ENCODE measurements around the gene SURF4.

DNA sequence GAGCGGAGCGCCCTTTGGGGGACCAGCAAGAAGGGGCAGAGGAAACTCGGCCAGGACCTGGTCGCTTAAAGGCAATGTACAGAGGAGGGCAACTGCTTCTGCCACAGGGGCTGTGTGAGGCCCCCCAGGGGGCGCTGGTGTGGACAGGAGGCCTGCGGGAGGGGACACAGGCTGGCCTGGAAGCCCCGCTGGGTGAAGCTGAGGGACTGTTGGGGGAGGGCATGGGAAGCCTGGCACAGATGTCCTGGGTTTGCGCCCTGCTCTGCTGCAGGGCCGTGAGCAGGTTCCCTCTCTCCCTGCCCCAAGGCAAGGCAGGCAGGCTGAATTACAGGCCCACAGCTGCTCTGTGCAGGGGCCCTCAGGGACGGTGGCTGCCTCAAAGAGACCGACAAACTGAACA is 33.3 kb downstream of the SURF4 start:
- no peak for TF ChIP-seq RAD21 (IDR thresholded peaks at IDR 0.05; ENCODE audit: low read depth)
- no peak for TF ChIP-seq EP300 (IDR thresholded peaks at IDR 0.05; ENCODE audit: borderline replicate concordance)
- TF ChIP-seq, protein P1, sequence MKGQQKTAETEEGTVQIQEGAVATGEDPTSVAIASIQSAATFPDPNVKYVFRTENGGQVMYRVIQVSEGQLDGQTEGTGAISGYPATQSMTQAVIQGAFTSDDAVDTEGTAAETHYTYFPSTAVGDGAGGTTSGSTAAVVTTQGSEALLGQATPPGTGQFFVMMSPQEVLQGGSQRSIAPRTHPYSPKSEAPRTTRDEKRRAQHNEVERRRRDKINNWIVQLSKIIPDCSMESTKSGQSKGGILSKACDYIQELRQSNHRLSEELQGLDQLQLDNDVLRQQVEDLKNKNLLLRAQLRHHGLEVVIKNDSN (IDR thresholded peaks at IDR 0.05): no peak
- TF ChIP-seq CEBPB (IDR thresholded peaks at IDR 0.05): no peak
- TF ChIP-seq, protein P2, sequence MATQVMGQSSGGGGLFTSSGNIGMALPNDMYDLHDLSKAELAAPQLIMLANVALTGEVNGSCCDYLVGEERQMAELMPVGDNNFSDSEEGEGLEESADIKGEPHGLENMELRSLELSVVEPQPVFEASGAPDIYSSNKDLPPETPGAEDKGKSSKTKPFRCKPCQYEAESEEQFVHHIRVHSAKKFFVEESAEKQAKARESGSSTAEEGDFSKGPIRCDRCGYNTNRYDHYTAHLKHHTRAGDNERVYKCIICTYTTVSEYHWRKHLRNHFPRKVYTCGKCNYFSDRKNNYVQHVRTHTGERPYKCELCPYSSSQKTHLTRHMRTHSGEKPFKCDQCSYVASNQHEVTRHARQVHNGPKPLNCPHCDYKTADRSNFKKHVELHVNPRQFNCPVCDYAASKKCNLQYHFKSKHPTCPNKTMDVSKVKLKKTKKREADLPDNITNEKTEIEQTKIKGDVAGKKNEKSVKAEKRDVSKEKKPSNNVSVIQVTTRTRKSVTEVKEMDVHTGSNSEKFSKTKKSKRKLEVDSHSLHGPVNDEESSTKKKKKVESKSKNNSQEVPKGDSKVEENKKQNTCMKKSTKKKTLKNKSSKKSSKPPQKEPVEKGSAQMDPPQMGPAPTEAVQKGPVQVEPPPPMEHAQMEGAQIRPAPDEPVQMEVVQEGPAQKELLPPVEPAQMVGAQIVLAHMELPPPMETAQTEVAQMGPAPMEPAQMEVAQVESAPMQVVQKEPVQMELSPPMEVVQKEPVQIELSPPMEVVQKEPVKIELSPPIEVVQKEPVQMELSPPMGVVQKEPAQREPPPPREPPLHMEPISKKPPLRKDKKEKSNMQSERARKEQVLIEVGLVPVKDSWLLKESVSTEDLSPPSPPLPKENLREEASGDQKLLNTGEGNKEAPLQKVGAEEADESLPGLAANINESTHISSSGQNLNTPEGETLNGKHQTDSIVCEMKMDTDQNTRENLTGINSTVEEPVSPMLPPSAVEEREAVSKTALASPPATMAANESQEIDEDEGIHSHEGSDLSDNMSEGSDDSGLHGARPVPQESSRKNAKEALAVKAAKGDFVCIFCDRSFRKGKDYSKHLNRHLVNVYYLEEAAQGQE (IDR thresholded peaks at IDR 0.05; ENCODE audit: low read depth): no peak
- TF ChIP-seq, protein P3, sequence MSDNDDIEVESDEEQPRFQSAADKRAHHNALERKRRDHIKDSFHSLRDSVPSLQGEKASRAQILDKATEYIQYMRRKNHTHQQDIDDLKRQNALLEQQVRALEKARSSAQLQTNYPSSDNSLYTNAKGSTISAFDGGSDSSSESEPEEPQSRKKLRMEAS (IDR thresholded peaks at IDR 0.05): no peak
- TF ChIP-seq NFIC (IDR thresholded peaks at IDR 0.05): no peak
- TF ChIP-seq YY1 (IDR thresholded peaks at IDR 0.05; ENCODE audit: low read depth): no peak
- TF ChIP-seq EGR1 (IDR thresholded peaks at IDR 0.05): no peak
- TF ChIP-seq FOXM1 (IDR thresholded peaks at IDR 0.05; ENCODE audit: borderline replicate concordance, low read depth): no peak
- no peak for TF ChIP-seq TAF1 (IDR thresholded peaks at IDR 0.05; ENCODE audit: low read depth)
- TF ChIP-seq TCF12 (IDR thresholded peaks at IDR 0.05; ENCODE audit: low read depth): no peak
- no peak for TF ChIP-seq CREB1 (IDR thresholded peaks at IDR 0.05; ENCODE audit: low read depth)
- no peak for TF ChIP-seq TEAD4 (IDR thresholded peaks at IDR 0.05)

Data from Ishikawa (cell line).